GM12878 (cell line): ENCODE results near the gene SFPQ. TPM values are rescaled to one million over a fixed set of nuclear protein-coding genes. Genes with fewer than 3 reads are reported as not detected.

Source experiments
- BHLHE40 ChIP-seq, 2 experiments: fragments of 450-650 bp in 1 of 2; IDR thresholded peaks; 2 replicates each; pipeline ENCODE4 v1.6.1; 2011 to 2017; ENCODE audit warnings: low read depth in 2 of 2, borderline replicate concordance in 1 of 2, improper control_type of control experiment in 1 of 2, low read length in 1 of 2, mild to moderate bottlenecking in 1 of 2
- BRCA1 ChIP-seq: IDR thresholded peaks from 2 replicates; pipeline ENCODE4 v1.6.1; 2011; ENCODE audit warnings: low read depth, low read length, improper control_type of control experiment
- CHD1 ChIP-seq: IDR thresholded peaks from 2 replicates; pipeline ENCODE4 v1.6.1; 2012; ENCODE audit warnings: low read depth, low read length, improper control_type of control experiment
- CREB1 ChIP-seq: IDR thresholded peaks from 2 replicates; pipeline ENCODE4 v1.6.1; 2012; ENCODE audit warnings: low read depth, mild to moderate bottlenecking, inconsistent platforms
- DPF2 ChIP-seq: fragments of 450-650 bp; IDR thresholded peaks from 2 replicates; pipeline ENCODE4 v1.6.1; 2017; ENCODE audit warnings: mild to moderate bottlenecking
- ELK1 ChIP-seq: IDR thresholded peaks from 2 replicates; pipeline ENCODE4 v1.6.1; 2012; ENCODE audit warnings: low read depth, low read length, improper control_type of control experiment
- EZH2 ChIP-seq: IDR thresholded peaks from 2 replicates; pipeline ENCODE4 v1.6.1; 2012; ENCODE audit warnings: low read depth, mild to moderate bottlenecking, control low read depth, inconsistent platforms, low read length, borderline replicate concordance; ENCODE audit not compliant: control insufficient read depth
- GATAD2B ChIP-seq: fragments of 450-650 bp; conservative IDR thresholded peaks from 2 replicates; pipeline ENCODE4 v1.6.1; 2017; ENCODE audit warnings: low read depth, mild to moderate bottlenecking, moderate library complexity
- HCFC1 ChIP-seq: fragments of 150-350 bp; IDR thresholded peaks from 2 replicates; pipeline ENCODE4 v1.6.1; 2014; ENCODE audit warnings: low read length
- HDAC6 ChIP-seq: fragments of 200-600 bp; sonication (generic); IDR thresholded peaks from one replicate; pipeline ENCODE4 v1.8.0; 2017; ENCODE audit warnings: antibody characterized with exemption; ENCODE audit not compliant: unreplicated experiment
- LARP7 ChIP-seq: fragments of 450-650 bp; IDR thresholded peaks from 2 replicates; pipeline ENCODE4 v1.6.1; 2017; ENCODE audit warnings: mild to moderate bottlenecking
- MEF2B ChIP-seq: fragments of 450-650 bp; IDR thresholded peaks from 2 replicates; pipeline ENCODE4 v1.6.1; 2018; ENCODE audit warnings: mild to moderate bottlenecking, moderate library complexity; ENCODE audit not compliant: partially characterized antibody, poor library complexity, severe bottlenecking
- MLLT1 ChIP-seq: fragments of 450-650 bp; IDR thresholded peaks from 2 replicates; pipeline ENCODE4 v1.6.1; 2016; ENCODE audit warnings: mild to moderate bottlenecking
- NFYA ChIP-seq: IDR thresholded peaks from 2 replicates; pipeline ENCODE4 v1.6.1; 2011; ENCODE audit warnings: low read depth, mild to moderate bottlenecking, low read length, improper control_type of control experiment, borderline replicate concordance
- NR2C1 ChIP-seq: fragments of 450-650 bp; IDR thresholded peaks from 2 replicates; pipeline ENCODE4 v1.6.1; 2017; ENCODE audit warnings: antibody characterized with exemption, mild to moderate bottlenecking, moderate library complexity
- PAX5 ChIP-seq: IDR thresholded peaks from 2 replicates; pipeline ENCODE4 v1.6.1; 2011; ENCODE audit warnings: low read depth, low read length, borderline replicate concordance
- PKNOX1 ChIP-seq: fragments of 450-650 bp; IDR thresholded peaks from 2 replicates; pipeline ENCODE4 v1.6.1; 2016; ENCODE audit warnings: mild to moderate bottlenecking
- RB1 ChIP-seq: fragments of 450-650 bp; formaldehyde crosslinking; IDR thresholded peaks from 2 replicates; pipeline ENCODE4 v1.6.1; 2017; ENCODE audit warnings: mild to moderate bottlenecking, borderline replicate concordance
- SMARCA5 ChIP-seq: fragments of 450-650 bp; IDR thresholded peaks from 2 replicates; pipeline ENCODE4 v1.6.1; 2017; ENCODE audit warnings: mild to moderate bottlenecking
- SP1 ChIP-seq: IDR thresholded peaks from one replicate; pipeline ENCODE4 v1.6.1; 2011; ENCODE audit warnings: low read depth, low read length
- SUPT20H ChIP-seq: IDR thresholded peaks from 2 replicates; pipeline ENCODE4 v1.6.1; 2011; ENCODE audit warnings: low read depth, mild to moderate bottlenecking, low read length, moderate library complexity, borderline replicate concordance; ENCODE audit not compliant: control insufficient read depth
- ZBTB40 ChIP-seq: fragments of 450-650 bp; IDR thresholded peaks from 2 replicates; pipeline ENCODE4 v1.6.1; 2016; ENCODE audit warnings: mild to moderate bottlenecking, moderate library complexity, borderline replicate concordance
- polyA plus RNA-seq, 11 experiments: library from polyadenylated mRNA; depleted of rRNA in 4 of 11; unstranded in 6 of 11; stranded (reverse) in 5 of 11; fragments of >200 nt; fragmentation: Nextera tagmentation in 4 of 11; fragmentation: Illumina TruSeq in 1 of 11; extraction: Ambion mirVana in 4 of 11; extraction: Trizol in 1 of 11; gene quantifications; 1 replicate in 1 of 11; 2 replicates in 10 of 11; pipeline versions ENCODE4 v1.2.1 to v1.2.3, GENCODE V29; 2011 to 2016; ENCODE audit warnings: inconsistent platforms in 2 of 11, missing spikeins in 2 of 11, low read depth in 1 of 11
- total RNA-seq, 4 experiments: library from RNA; depleted of rRNA in 3 of 4; stranded (reverse); fragments of >200 nt in 3 of 4; fragmentation: Illumina TruSeq in 1 of 4; extraction: Trizol in 1 of 4; gene quantifications; 2 replicates each; pipeline versions ENCODE4 v1.2.1 to v1.2.3, GENCODE V29; 2013 to 2021

SFPQ gene
- total and polyA plus RNA-seq, 10 of the 15 experiments (the other 5 are each of a cell fraction or from before 2014, with no cell fraction given) = 78.5 to 559 (median 199) TPM

GRCh38 chr1:35192853-35193664, at the start of gene SFPQ (continued):
- TF ChIP-seq MEF2B = no peak
- peak; percentile 53 for TF ChIP-seq SMARCA5
- TF ChIP-seq ELK1 = peak; percentile 73; the same call in 1 of the 2 replicates
- TF ChIP-seq DPF2 = peak; percentile 96
- peak; percentile 57; the same call in 1 of the 2 replicates for TF ChIP-seq GATAD2B
- peak; percentile 98 for TF ChIP-seq CREB1
- 0 out of 2 replicates have a peak, but pooled peaks have one; percentile 26 for TF ChIP-seq ZBTB40
- peak; percentile 31; the same call in 1 of the 2 replicates for TF ChIP-seq NR2C1
- peak; percentile 83 for TF ChIP-seq NFYA
- no peak for TF ChIP-seq PAX5
- peak; percentile 96 for TF ChIP-seq MLLT1
- TF ChIP-seq SP1 = peak; percentile 98
- TF ChIP-seq PKNOX1 = peak; percentile 99
- peak; percentile 86; the same call in 1 of the 2 replicates for TF ChIP-seq RB1
- no peak for TF ChIP-seq BRCA1
- TF ChIP-seq SUPT20H = no peak
- no peak for TF ChIP-seq EZH2
- TF ChIP-seq BHLHE40 (IDR thresholded peaks at IDR 0.05; ENCODE audit: borderline replicate concordance in 1 of 2, low read depth in 2 of 2, low read length in 1 of 2) = peak; percentile 21 to 56; a peak in 2 of 4 replicates
- TF ChIP-seq HDAC6 = peak; percentile 89
- TF ChIP-seq LARP7 = peak; percentile 93
- peak; percentile 86; the same call in 1 of the 2 replicates for TF ChIP-seq CHD1
- TF ChIP-seq HCFC1 = peak; percentile 59
